Smooth muscle cell (in vitro differentiated cells): ENCODE measurements around the gene NACAD. TPM values are rescaled to one million over a fixed set of nuclear protein-coding genes. Genes with fewer than 3 reads are reported as not detected.

ENCODE experiments used
- DNase-seq: peaks from one replicate; lab custom pipeline; 2025; ENCODE audit not compliant: unreplicated experiment; lab: John Stamatoyannopoulos, UW
- H2AFZ ChIP-seq: fragments of 200-600 bp; sonication (generic); 2 replicates; pipeline ENCODE4 v1.6.0; 2016; ENCODE audit warnings: antibody characterized with exemption, low read depth, mild to moderate bottlenecking
- H3F3A ChIP-seq: fragments of 200-600 bp; sonication (generic); 2 replicates; pipeline ENCODE4 v1.6.0; 2017; ENCODE audit warnings: antibody characterized with exemption, low read depth
- H3K27ac ChIP-seq: fragments of 200-600 bp; sonication (generic); 2 replicates; pipeline ENCODE4 v1.5.1; 2016; ENCODE audit warnings: low read depth, mild to moderate bottlenecking
- H3K27me3 ChIP-seq: fragments of 200-600 bp; sonication (generic); 2 replicates; pipeline ENCODE4 v1.6.1; 2016; ENCODE audit warnings: low read depth, mild to moderate bottlenecking
- H3K36me3 ChIP-seq: fragments of 200-600 bp; sonication (generic); 2 replicates; pipeline ENCODE4 v1.5.1; 2016; ENCODE audit warnings: low read depth
- H3K4me1 ChIP-seq: fragments of 200-600 bp; sonication (generic); 2 replicates; pipeline ENCODE4 v1.5.1; 2016; ENCODE audit warnings: low read depth
- H3K4me2 ChIP-seq: fragments of 200-600 bp; sonication (generic); 2 replicates; pipeline ENCODE4 v1.6.0; 2016; ENCODE audit warnings: mild to moderate bottlenecking
- H3K4me3 ChIP-seq: fragments of 200-600 bp; sonication (generic); 2 replicates; pipeline ENCODE4 v1.5.1; 2016; ENCODE audit warnings: mild to moderate bottlenecking
- H3K79me2 ChIP-seq: fragments of 200-600 bp; sonication (generic); 2 replicates; pipeline ENCODE4 v1.6.0; 2016; ENCODE audit warnings: low read depth, mild to moderate bottlenecking
- H3K9ac ChIP-seq: fragments of 200-600 bp; sonication (generic); 2 replicates; pipeline ENCODE4 v1.6.0; 2016; ENCODE audit warnings: low read depth
- H3K9me3 ChIP-seq: fragments of 200-600 bp; sonication (generic); replicated peaks from 2 replicates; pipeline ENCODE4 v1.5.1; 2016; ENCODE audit warnings: low read depth
- H4K20me1 ChIP-seq: fragments of 200-600 bp; sonication (generic); 2 replicates; pipeline ENCODE4 v1.6.0; 2016; ENCODE audit warnings: low read depth
- WGBS: methylation state at CpG from one replicate; pipeline ENCODE4 v1.1.7; 2016; ENCODE audit warnings: low lambda C conversion rate; 5-methylcytosine and 5-hydroxymethylcytosine counted together
- polyA plus RNA-seq: library from polyadenylated mRNA; unstranded; fragments of >200 nt; fragmentation: Nextera tagmentation; extraction: Ambion mirVana; gene quantifications from 2 replicates; pipeline ENCODE4 v1.2.1, GENCODE V29; 2016
- total RNA-seq: library from RNA; depleted of rRNA; stranded (reverse); fragments of >200 nt; gene quantifications from 2 replicates; pipeline ENCODE4 v1.2.3, GENCODE V29; 2014
- TF ChIP-seq, protein P1 (sequence below): fragments of 200-600 bp; sonication (generic); IDR thresholded peaks from 2 replicates; pipeline ENCODE4 v1.5.1; 2017; ENCODE audit warnings: borderline replicate concordance, mild to moderate bottlenecking, antibody characterized with exemption; ENCODE audit not compliant: insufficient read depth, poor library complexity, severe bottlenecking

NACAD gene
- total and polyA plus RNA-seq, 2 experiments from 2014 or later = 5.3 to 12.5 TPM

DNA sequence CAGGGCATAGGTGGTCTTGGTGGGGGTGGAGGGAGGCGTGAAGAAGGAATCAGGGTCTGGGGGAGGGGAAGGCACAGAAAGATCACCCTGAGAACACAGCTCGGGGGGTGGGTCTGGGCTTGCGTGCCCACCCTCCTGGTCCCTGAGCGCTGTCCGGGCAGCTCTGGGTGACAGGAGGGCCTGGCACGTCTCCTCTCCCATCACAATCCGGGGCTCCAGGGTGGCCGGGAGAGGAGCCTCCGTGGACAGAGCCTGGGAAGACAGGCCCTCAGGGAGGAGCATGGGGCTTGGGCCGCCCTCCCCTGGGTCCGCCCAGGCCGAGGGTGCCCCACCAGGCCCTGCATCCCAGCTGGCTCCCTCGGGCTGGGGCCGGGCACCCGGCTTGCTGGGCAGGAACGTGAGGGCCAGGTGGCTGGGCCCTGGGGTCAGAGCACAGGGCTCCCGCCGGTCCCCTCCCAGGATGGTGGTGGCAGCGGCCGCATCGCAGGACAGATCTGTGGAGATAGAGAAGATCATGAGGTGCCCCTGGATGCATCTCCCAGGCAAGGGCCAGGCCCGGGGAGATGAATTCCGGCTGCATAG is 3.1 kb downstream of the NACAD start:
- Histone ChIP-seq H3K4me1 (no peaks in the 10 kb centered on the region), H3K79me2 (no peaks in the 10 kb centered on the region), H3K36me3 (no peaks in the 10 kb centered on the region), H3K9ac (no peak overlapping the region), H2AFZ (no peak overlapping the region), H4K20me1 (no peaks in the 10 kb centered on the region), H3K4me3 (no peak overlapping the region), H3K9me3 (no peaks in the 10 kb centered on the region), H3K27me3 (no peaks in the 10 kb centered on the region), H3F3A (no peaks in the 10 kb centered on the region), H3K4me2 (no peak overlapping the region), H3K27ac (no peak overlapping the region)
- 88% methylated on average over 19 of the region's 23 CpGs for WGBS
- DNase-seq = no peak
- TF ChIP-seq, protein P1, sequence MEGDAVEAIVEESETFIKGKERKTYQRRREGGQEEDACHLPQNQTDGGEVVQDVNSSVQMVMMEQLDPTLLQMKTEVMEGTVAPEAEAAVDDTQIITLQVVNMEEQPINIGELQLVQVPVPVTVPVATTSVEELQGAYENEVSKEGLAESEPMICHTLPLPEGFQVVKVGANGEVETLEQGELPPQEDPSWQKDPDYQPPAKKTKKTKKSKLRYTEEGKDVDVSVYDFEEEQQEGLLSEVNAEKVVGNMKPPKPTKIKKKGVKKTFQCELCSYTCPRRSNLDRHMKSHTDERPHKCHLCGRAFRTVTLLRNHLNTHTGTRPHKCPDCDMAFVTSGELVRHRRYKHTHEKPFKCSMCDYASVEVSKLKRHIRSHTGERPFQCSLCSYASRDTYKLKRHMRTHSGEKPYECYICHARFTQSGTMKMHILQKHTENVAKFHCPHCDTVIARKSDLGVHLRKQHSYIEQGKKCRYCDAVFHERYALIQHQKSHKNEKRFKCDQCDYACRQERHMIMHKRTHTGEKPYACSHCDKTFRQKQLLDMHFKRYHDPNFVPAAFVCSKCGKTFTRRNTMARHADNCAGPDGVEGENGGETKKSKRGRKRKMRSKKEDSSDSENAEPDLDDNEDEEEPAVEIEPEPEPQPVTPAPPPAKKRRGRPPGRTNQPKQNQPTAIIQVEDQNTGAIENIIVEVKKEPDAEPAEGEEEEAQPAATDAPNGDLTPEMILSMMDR = no peak

DNA sequence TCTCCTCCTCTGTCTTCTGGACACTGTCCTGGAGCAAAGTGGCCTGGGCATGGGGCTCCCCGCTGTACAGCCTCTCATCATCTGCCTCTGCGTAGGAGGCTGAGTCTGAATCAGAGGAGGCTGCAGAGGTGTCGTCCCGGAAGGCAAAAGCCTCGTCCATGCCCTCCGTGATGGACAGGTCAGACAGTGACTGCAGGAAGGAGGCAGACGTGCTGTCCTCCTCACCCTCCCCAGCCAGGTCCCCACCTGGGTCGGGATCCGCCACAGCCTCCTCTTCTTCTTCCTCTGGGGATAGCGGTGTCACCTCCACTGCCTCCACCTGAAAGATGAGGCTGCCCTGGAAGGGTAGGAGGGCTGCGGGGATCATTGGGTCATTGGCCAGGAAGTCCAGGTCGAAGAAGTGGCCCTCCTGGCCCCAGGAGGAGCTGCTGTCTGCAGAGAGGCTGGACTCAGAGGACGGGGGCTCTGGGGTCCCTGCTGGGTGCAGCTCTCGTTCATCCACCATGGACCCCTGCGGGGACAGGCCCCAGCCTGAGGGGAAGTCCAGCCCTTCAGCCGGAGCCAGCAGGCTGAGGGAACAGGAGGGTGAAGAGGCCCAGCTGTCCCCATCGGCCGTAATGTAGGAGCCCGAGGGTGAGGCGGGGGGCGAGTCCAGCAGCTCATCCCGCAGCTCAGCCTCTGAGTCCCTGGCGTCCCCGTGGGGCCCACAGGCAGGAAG is 3.7 kb downstream of the NACAD start:
- no peaks in the 10 kb centered on the region for H3K36me3 ChIP-seq
- H3K4me1 ChIP-seq = no peaks in the 10 kb centered on the region
- H4K20me1 ChIP-seq = no peaks in the 10 kb centered on the region
- WGBS = 84% methylated on average over 21 of the region's 24 CpGs
- H3F3A ChIP-seq = no peaks in the 10 kb centered on the region
- TF ChIP-seq, protein P1 = no peak
- H3K27me3 ChIP-seq = no peaks in the 10 kb centered on the region
- no peak overlapping the region for H3K4me3 ChIP-seq
- H3K4me2 ChIP-seq = no peak overlapping the region
- H3K9me3 ChIP-seq = no peaks in the 10 kb centered on the region
- no peak overlapping the region for H3K27ac ChIP-seq
- no peak overlapping the region for H2AFZ ChIP-seq
- no peaks in the 10 kb centered on the region for H3K79me2 ChIP-seq
- H3K9ac ChIP-seq = no peak overlapping the region
- no peak for DNase-seq

DNA sequence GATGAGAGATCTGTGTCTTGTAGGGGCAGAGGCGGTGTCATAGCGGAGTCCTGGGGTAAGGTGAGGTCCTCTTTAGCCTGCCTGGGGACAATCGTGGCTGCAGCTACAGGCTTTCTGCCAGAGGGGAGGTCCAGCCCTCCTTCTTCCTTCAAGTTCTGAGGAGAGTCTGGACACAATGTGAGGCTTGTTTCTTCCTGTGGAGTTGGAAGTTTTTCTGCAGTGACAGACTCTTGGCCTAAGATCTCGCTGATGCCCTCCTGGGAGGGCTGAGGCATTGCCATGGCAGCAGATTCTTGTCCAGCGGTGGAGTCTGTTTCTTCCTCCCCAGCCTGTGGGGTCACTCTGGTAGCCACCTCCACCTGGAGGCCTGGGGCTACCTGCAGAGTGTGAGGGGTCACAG is 4.4 kb downstream of the NACAD start:
- no peaks in the 10 kb centered on the region for H3K36me3 ChIP-seq
- no peaks in the 10 kb centered on the region for H3F3A ChIP-seq
- no peak for DNase-seq
- TF ChIP-seq, protein P1 = no peak
- H3K79me2 ChIP-seq = no peaks in the 10 kb centered on the region
- H3K27ac ChIP-seq = no peak overlapping the region
- H2AFZ ChIP-seq = no peak overlapping the region
- 96% methylated on average over 5 of the region's 5 CpGs for WGBS
- no peak overlapping the region for H3K4me3 ChIP-seq
- no peaks in the 10 kb centered on the region for H3K9me3 ChIP-seq
- H3K27me3 ChIP-seq = no peaks in the 10 kb centered on the region
- H3K4me2 ChIP-seq = no peak overlapping the region
- H3K9ac ChIP-seq = no peak overlapping the region
- no peaks in the 10 kb centered on the region for H3K4me1 ChIP-seq
- H4K20me1 ChIP-seq = no peaks in the 10 kb centered on the region

DNA sequence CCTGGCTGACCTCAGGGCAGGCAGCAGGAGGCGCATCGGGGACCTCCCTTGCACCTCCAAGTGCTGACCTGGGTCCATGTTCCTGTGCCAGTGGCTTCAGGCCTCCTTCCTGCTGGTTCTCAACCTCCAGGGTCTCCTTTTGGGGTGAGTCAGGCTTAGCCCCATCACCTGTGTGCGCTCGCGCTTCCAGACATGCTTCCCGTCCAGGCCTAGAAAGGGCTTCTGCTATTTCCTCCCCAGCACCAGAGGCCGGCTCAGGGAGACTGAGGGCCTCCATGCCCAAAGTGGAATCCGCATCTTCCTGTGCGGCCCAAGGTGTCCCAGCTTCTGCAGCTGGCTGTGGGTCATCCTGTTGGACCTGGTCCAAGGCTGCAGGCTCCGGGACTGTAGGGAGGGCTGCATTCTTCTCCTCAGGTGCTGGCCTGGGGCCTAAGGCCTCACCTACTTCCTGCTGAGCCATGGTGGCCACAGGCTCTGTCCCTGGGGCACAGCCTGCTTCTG is 5.9 kb downstream of the NACAD start:
- Histone ChIP-seq H3K27me3 (no peaks in the 10 kb centered on the region), H3K4me3 (no peak overlapping the region), H3K9me3 (no peaks in the 10 kb centered on the region), H3K4me1 (no peaks in the 10 kb centered on the region), H3K79me2 (no peaks in the 10 kb centered on the region), H3K27ac (no peak overlapping the region), H4K20me1 (no peaks in the 10 kb centered on the region), H3K9ac (no peak overlapping the region), H3F3A (no peaks in the 10 kb centered on the region), H2AFZ (no peak overlapping the region), H3K36me3 (no peaks in the 10 kb centered on the region), H3K4me2 (no peak overlapping the region)
- no peak for DNase-seq
- TF ChIP-seq, protein P1 = no peak
- 92% methylated on average over 10 of the region's 10 CpGs for WGBS
